Measurements from ENCODE around the gene B2M.

Gene B2M

GRCh38 chr15:44753345-44753744 is 42.0 kb downstream of the B2M start:
- no peak for ATAC-seq (ENCODE audit: insufficient read depth, low read depth)
- peaks cover 2% of the 10 kb centered on the region for H3K9me3 ChIP-seq (ENCODE audit: insufficient read depth, low read length, severe bottlenecking)
- no peak overlapping the region for H3K9ac ChIP-seq (ENCODE audit: low read depth, low read length)
- TF ChIP-seq CTCF (IDR thresholded peaks at IDR 0.05; ENCODE audit: borderline replicate concordance, extremely low read depth, low read length, poor library complexity, severe bottlenecking), result no peak
- no peak for TF ChIP-seq EZH2 (IDR thresholded peaks at IDR 0.05; ENCODE audit: borderline replicate concordance, low read depth, low read length, severe bottlenecking)
- no peaks in the 10 kb centered on the region for H3K36me3 ChIP-seq (ENCODE audit: insufficient read depth, low read length)
- H3K27me3 ChIP-seq (ENCODE audit: insufficient read depth, low read length, poor library complexity), result no peaks in the 10 kb centered on the region
- no peak for DNase-seq
- no peak overlapping the region for H3K4me3 ChIP-seq (ENCODE audit: low read depth in 1 of 2, low read length in 2 of 2)
- no peak overlapping the region for H2AFZ ChIP-seq (ENCODE audit: low read depth, low read length)
- no peaks in the 10 kb centered on the region for H3K79me2 ChIP-seq (ENCODE audit: insufficient read depth, low read length)
- H3K27ac ChIP-seq (ENCODE audit: low read length), result no peak overlapping the region
- H4K20me1 ChIP-seq (ENCODE audit: insufficient read depth, low read length), result no peaks in the 10 kb centered on the region
- H3K4me2 ChIP-seq (ENCODE audit: insufficient read depth, low read length), result no peak overlapping the region
- no peaks in the 10 kb centered on the region for H3K4me1 ChIP-seq (ENCODE audit: insufficient read depth, low read length)

- Histone ChIP-seq H3K9ac (ENCODE audit: low read depth, low read length) (no peak overlapping the region), H2AFZ (ENCODE audit: low read depth, low read length) (no peak overlapping the region), H3K4me1 (ENCODE audit: insufficient read depth, low read length) (no peaks in the 10 kb centered on the region), H3K4me2 (ENCODE audit: insufficient read depth, low read length) (no peak overlapping the region), H3K27me3 (ENCODE audit: insufficient read depth, low read length, poor library complexity) (no peaks in the 10 kb centered on the region), H3K4me3 (ENCODE audit: low read depth in 1 of 2, low read length in 2 of 2) (no peak overlapping the region), H4K20me1 (ENCODE audit: insufficient read depth, low read length) (no peaks in the 10 kb centered on the region), H3K79me2 (ENCODE audit: insufficient read depth, low read length) (no peaks in the 10 kb centered on the region), H3K9me3 (ENCODE audit: insufficient read depth, low read length, severe bottlenecking) (no peaks in the 10 kb centered on the region), H3K36me3 (ENCODE audit: insufficient read depth, low read length) (no peaks in the 10 kb centered on the region), H3K27ac (ENCODE audit: low read length) (no peak overlapping the region)
- no peak for ATAC-seq (ENCODE audit: insufficient read depth, low read depth)
- DNase-seq, result no peak
- TF ChIP-seq CTCF (IDR thresholded peaks at IDR 0.05; ENCODE audit: borderline replicate concordance, extremely low read depth, low read length, poor library complexity, severe bottlenecking) (no peak), EZH2 (IDR thresholded peaks at IDR 0.05; ENCODE audit: borderline replicate concordance, low read depth, low read length, severe bottlenecking) (no peak)
These were observed 51.9 kb downstream of the B2M start for GRCh38 chr15:44763187-44763586.

- H4K20me1 ChIP-seq (ENCODE audit: insufficient read depth, low read length), result no peaks in the 10 kb centered on the region
- H3K27ac ChIP-seq (ENCODE audit: low read length), result no peak overlapping the region
- H3K9ac ChIP-seq (ENCODE audit: low read depth, low read length), result no peak overlapping the region
- TF ChIP-seq EZH2 (IDR thresholded peaks at IDR 0.05; ENCODE audit: borderline replicate concordance, low read depth, low read length, severe bottlenecking) (no peak), CTCF (IDR thresholded peaks at IDR 0.05; ENCODE audit: borderline replicate concordance, extremely low read depth, low read length, poor library complexity, severe bottlenecking) (no peak)
- no peak overlapping the region for H3K4me2 ChIP-seq (ENCODE audit: insufficient read depth, low read length)
- H3K27me3 ChIP-seq (ENCODE audit: insufficient read depth, low read length, poor library complexity), result no peaks in the 10 kb centered on the region
- H3K36me3 ChIP-seq (ENCODE audit: insufficient read depth, low read length), result no peaks in the 10 kb centered on the region
- ATAC-seq (ENCODE audit: insufficient read depth, low read depth), result no peak
- no peaks in the 10 kb centered on the region for H3K4me1 ChIP-seq (ENCODE audit: insufficient read depth, low read length)
- no peak overlapping the region for H2AFZ ChIP-seq (ENCODE audit: low read depth, low read length)
- no peaks in the 10 kb centered on the region for H3K79me2 ChIP-seq (ENCODE audit: insufficient read depth, low read length)
- no peak for DNase-seq
- H3K9me3 ChIP-seq (ENCODE audit: insufficient read depth, low read length, severe bottlenecking), result no peaks in the 10 kb centered on the region
- no peak overlapping the region for H3K4me3 ChIP-seq (ENCODE audit: low read depth in 1 of 2, low read length in 2 of 2)
These were observed 52.5 kb downstream of the B2M start for GRCh38 chr15:44763848-44764247.

GRCh38 chr15:44765036-44765435 is 53.7 kb downstream of the B2M start:
- no peaks in the 10 kb centered on the region for H3K9me3 ChIP-seq (ENCODE audit: insufficient read depth, low read length, severe bottlenecking)
- H2AFZ ChIP-seq (ENCODE audit: low read depth, low read length), result no peak overlapping the region
- H3K36me3 ChIP-seq (ENCODE audit: insufficient read depth, low read length), result no peaks in the 10 kb centered on the region
- H3K9ac ChIP-seq (ENCODE audit: low read depth, low read length), result no peak overlapping the region
- H3K27ac ChIP-seq (ENCODE audit: low read length), result no peak overlapping the region
- no peaks in the 10 kb centered on the region for H3K79me2 ChIP-seq (ENCODE audit: insufficient read depth, low read length)
- no peaks in the 10 kb centered on the region for H3K27me3 ChIP-seq (ENCODE audit: insufficient read depth, low read length, poor library complexity)
- no peak for ATAC-seq (ENCODE audit: insufficient read depth, low read depth)
- DNase-seq, result no peak
- no peak overlapping the region for H3K4me2 ChIP-seq (ENCODE audit: insufficient read depth, low read length)
- no peaks in the 10 kb centered on the region for H3K4me1 ChIP-seq (ENCODE audit: insufficient read depth, low read length)
- no peaks in the 10 kb centered on the region for H4K20me1 ChIP-seq (ENCODE audit: insufficient read depth, low read length)
- no peak overlapping the region for H3K4me3 ChIP-seq (ENCODE audit: low read depth in 1 of 2, low read length in 2 of 2)
- no peak for TF ChIP-seq EZH2 (IDR thresholded peaks at IDR 0.05; ENCODE audit: borderline replicate concordance, low read depth, low read length, severe bottlenecking)
- TF ChIP-seq CTCF (IDR thresholded peaks at IDR 0.05; ENCODE audit: borderline replicate concordance, extremely low read depth, low read length, poor library complexity, severe bottlenecking), result no peak

Measured in DND-41 (cell line).